ENCODE data around the gene MCRIP2.
A peak's percentile ranks its signal among the peaks of the same experiment; 100 is the strongest.

MCRIP2 gene

DNA sequence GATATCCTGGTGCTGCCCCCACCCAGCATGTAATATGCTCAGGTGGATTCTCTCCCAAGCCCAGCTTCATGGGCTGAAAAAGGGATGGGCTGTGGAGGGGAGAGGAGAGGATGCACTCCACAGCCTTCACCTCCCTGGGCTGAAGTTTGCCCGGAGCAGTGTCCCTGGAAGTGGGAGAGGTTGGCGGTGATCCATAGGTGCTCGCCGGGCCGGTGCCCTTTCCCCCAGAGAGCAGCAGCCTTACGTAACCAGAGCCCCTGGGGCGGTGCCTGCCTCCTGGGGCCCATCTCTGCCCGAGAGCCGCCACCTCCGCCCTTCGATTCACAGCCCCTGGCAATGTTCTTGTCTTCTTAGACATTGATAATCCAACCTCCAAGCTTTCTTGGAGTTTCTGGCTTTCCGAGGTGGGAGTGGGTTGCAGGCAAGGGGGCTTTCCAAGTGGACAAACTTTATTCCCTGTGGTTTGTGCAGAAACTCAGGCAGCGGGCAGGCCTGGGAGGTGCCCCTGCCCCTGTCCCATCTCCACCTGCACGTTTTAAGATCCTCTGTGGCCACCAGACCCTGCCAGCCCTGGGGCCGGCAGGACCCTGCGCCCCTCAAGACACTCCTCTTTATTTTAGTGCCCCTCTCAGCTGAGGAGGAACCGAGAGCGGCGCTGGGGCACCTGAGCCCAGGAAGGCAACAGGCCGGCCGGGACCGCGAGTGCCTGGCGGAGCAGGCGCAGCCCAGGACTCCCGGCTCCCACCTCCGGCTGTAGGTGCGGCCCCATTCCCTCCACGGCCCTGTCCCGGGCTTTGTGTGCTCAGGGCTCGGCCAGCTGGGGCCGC is 4.4 kb downstream of the MCRIP2 start:
- Histone ChIP-seq H3K36me3 (ENCODE audit: insufficient read depth, low read length) (peaks cover 12% of the 10 kb centered on the region; the same call in 1 of the 2 replicates), H2AFZ (ENCODE audit: low read length) (no peak overlapping the region), H3K4me3 (ENCODE audit: low read depth, low read length, poor library complexity, severe bottlenecking) (peak overlapping the region; percentile 10), H3K79me2 (ENCODE audit: insufficient read depth, low read length) (no peaks in the 10 kb centered on the region), H3K9ac (ENCODE audit: low read length) (no peak overlapping the region), H3K9me3 (ENCODE audit: low read length) (no peaks in the 10 kb centered on the region), H3K4me2 (ENCODE audit: low read length) (peak overlapping the region; percentile 20; the same call in 1 of the 2 replicates), H3K9me2 (ENCODE audit: low read depth, low read length) (no peaks in the 10 kb centered on the region), H3K27me3 (ENCODE audit: insufficient read depth, low read length) (no peaks in the 10 kb centered on the region), H4K20me1 (ENCODE audit: insufficient read depth, low read length) (no peaks in the 10 kb centered on the region), H3F3A (ENCODE audit: insufficient read depth, low read length) (no peaks in the 10 kb centered on the region), H3K4me1 (ENCODE audit: insufficient read depth, low read length, severe bottlenecking) (peaks cover 57% of the 10 kb centered on the region), H3K27ac (ENCODE audit: low read depth, low read length, poor library complexity, severe bottlenecking) (no peak overlapping the region)
- TF ChIP-seq EZH2 (IDR thresholded peaks at IDR 0.05; ENCODE audit: borderline replicate concordance, low read length), result no peak
- TF ChIP-seq, protein P1, sequence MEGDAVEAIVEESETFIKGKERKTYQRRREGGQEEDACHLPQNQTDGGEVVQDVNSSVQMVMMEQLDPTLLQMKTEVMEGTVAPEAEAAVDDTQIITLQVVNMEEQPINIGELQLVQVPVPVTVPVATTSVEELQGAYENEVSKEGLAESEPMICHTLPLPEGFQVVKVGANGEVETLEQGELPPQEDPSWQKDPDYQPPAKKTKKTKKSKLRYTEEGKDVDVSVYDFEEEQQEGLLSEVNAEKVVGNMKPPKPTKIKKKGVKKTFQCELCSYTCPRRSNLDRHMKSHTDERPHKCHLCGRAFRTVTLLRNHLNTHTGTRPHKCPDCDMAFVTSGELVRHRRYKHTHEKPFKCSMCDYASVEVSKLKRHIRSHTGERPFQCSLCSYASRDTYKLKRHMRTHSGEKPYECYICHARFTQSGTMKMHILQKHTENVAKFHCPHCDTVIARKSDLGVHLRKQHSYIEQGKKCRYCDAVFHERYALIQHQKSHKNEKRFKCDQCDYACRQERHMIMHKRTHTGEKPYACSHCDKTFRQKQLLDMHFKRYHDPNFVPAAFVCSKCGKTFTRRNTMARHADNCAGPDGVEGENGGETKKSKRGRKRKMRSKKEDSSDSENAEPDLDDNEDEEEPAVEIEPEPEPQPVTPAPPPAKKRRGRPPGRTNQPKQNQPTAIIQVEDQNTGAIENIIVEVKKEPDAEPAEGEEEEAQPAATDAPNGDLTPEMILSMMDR (IDR thresholded peaks at IDR 0.05; ENCODE audit: low read length), result no peak

DNA sequence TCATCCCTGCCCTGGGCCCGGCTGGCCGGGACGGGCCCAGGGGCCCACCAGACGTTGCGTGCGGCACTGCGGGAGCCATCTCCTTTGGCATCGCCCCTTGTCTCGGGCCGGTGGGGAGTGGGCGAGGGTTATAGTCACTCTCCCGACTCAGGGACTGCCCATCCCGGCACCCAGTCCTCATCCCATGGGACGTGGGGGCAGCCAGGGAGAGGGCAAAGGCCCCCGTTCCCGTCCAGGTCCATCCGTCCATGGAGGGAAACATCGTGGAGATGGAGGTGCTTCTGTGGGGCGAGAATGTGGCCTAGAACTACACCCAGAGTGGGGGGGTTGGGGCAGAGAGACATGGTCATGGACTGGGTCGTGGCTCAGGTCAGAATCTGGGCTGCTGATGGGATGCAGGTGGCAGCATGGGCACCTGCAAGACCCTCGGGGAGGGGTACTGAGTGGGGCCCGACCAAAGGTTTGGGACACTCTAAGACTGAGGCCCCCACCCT is 5.1 kb downstream of the MCRIP2 start:
- Histone ChIP-seq H3K27ac (ENCODE audit: low read depth, low read length, poor library complexity, severe bottlenecking) (no peak overlapping the region), H3K4me3 (ENCODE audit: low read depth, low read length, poor library complexity, severe bottlenecking) (no peak overlapping the region), H4K20me1 (ENCODE audit: insufficient read depth, low read length) (no peaks in the 10 kb centered on the region), H3K9me2 (ENCODE audit: low read depth, low read length) (no peaks in the 10 kb centered on the region), H3K79me2 (ENCODE audit: insufficient read depth, low read length) (no peaks in the 10 kb centered on the region), H3K9ac (ENCODE audit: low read length) (no peak overlapping the region), H3K36me3 (ENCODE audit: insufficient read depth, low read length) (peaks cover 12% of the 10 kb centered on the region; the same call in 1 of the 2 replicates), H3K27me3 (ENCODE audit: insufficient read depth, low read length) (no peaks in the 10 kb centered on the region), H2AFZ (ENCODE audit: low read length) (no peak overlapping the region), H3K4me2 (ENCODE audit: low read length) (peak overlapping the region; percentile 20; the same call in 1 of the 2 replicates), H3K4me1 (ENCODE audit: insufficient read depth, low read length, severe bottlenecking) (peaks cover 53% of the 10 kb centered on the region), H3K9me3 (ENCODE audit: low read length) (no peaks in the 10 kb centered on the region), H3F3A (ENCODE audit: insufficient read depth, low read length) (no peaks in the 10 kb centered on the region)
- TF ChIP-seq EZH2 (IDR thresholded peaks at IDR 0.05; ENCODE audit: borderline replicate concordance, low read length), result no peak
- TF ChIP-seq, protein P1 (IDR thresholded peaks at IDR 0.05; ENCODE audit: low read length), result no peak

DNA sequence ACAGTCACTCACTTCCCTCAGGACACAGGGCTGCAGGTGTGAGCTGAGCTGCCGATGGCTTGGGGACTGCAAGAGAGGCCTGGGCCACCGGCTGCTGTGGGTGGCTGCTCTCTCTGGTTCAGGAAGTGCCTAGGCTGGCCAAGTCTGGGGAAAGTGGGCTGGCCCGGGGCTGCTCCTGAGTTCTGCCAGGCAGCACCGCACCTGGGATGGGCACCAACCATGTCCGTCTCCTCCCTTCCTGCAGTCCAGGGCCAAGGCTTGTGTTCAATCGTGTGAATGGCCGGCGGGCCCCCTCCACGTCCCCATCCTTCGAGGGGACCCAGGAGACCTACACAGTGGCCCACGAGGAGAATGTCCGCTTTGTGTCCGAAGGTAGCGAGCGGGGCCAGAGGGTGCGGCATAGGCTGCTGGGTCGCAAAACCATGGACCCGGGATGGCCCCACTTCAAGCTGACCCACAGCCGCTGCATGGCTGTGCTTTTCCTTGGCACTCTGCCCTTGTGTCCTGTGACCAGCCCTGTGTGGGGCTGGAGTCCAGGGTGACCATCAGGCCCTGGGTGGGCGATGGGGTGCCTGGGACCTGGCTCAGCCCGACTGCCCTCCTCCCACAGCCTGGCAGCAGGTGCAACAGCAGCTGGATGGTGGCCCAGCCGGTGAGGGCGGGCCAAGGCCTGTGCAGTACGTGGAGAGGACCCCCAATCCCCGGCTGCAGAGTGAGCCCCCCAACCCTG is 5.7 kb downstream of the MCRIP2 start:
- TF ChIP-seq, protein P1 (IDR thresholded peaks at IDR 0.05; ENCODE audit: low read length), result no peak
- no peak for TF ChIP-seq EZH2 (IDR thresholded peaks at IDR 0.05; ENCODE audit: borderline replicate concordance, low read length)
- Histone ChIP-seq H3K9ac (ENCODE audit: low read length) (no peak overlapping the region; the same call in 1 of the 2 replicates), H3K4me3 (ENCODE audit: low read depth, low read length, poor library complexity, severe bottlenecking) (peak overlapping the region; percentile 88), H3K9me3 (ENCODE audit: low read length) (no peaks in the 10 kb centered on the region), H4K20me1 (ENCODE audit: insufficient read depth, low read length) (no peaks in the 10 kb centered on the region), H3F3A (ENCODE audit: insufficient read depth, low read length) (no peaks in the 10 kb centered on the region), H3K4me1 (ENCODE audit: insufficient read depth, low read length, severe bottlenecking) (peaks cover 52% of the 10 kb centered on the region), H3K4me2 (ENCODE audit: low read length) (peak overlapping the region; percentile 99; the same call in 1 of the 2 replicates), H3K36me3 (ENCODE audit: insufficient read depth, low read length) (peaks cover 12% of the 10 kb centered on the region; the same call in 1 of the 2 replicates), H3K27ac (ENCODE audit: low read depth, low read length, poor library complexity, severe bottlenecking) (no peak overlapping the region), H3K79me2 (ENCODE audit: insufficient read depth, low read length) (no peaks in the 10 kb centered on the region), H3K9me2 (ENCODE audit: low read depth, low read length) (no peaks in the 10 kb centered on the region), H3K27me3 (ENCODE audit: insufficient read depth, low read length) (no peaks in the 10 kb centered on the region), H2AFZ (ENCODE audit: low read length) (no peak overlapping the region)
